HepG2 (cell line): Measurements from ENCODE around the gene CSNK1D. TPM values are rescaled to one million over a fixed set of nuclear protein-coding genes. Genes with fewer than 3 reads are reported as not detected.

Source experiments
- ASH2L ChIP-seq: fragments of 300-600, 200-600 bp; sonication (generic); IDR thresholded peaks from 2 replicates; pipeline ENCODE4 v1.7.0; 2017; ENCODE audit warnings: low read depth, mild to moderate bottlenecking, moderate library complexity, mixed read lengths, low read length; ENCODE audit not compliant: insufficient read length
- ATRX ChIP-seq: sonication (generic); formaldehyde crosslinking; IDR thresholded peaks from 2 replicates; pipeline ENCODE4 v1.4.0; 2020; ENCODE audit warnings: missing genetic modification reagents, borderline replicate concordance
- DBP ChIP-seq: sonication (generic); formaldehyde crosslinking; IDR thresholded peaks from 2 replicates; pipeline ENCODE4 v1.4.0; 2020; ENCODE audit warnings: missing genetic modification reagents; ENCODE audit errors: not compliant biosample characterization
- DDIT3 ChIP-seq: sonication (generic); formaldehyde crosslinking; IDR thresholded peaks from 2 replicates; pipeline ENCODE4 v1.4.0; 2020; ENCODE audit warnings: mild to moderate bottlenecking, missing genetic modification reagents
- FOXP4 ChIP-seq: sonication (generic); formaldehyde crosslinking; IDR thresholded peaks from 2 replicates; pipeline ENCODE4 v1.4.0; 2020; ENCODE audit warnings: missing genetic modification reagents
- HDAC6 ChIP-seq: fragments of 200-600 bp; sonication (generic); IDR thresholded peaks from 2 replicates; pipeline ENCODE4 v1.7.0; 2017; ENCODE audit warnings: mild to moderate bottlenecking, antibody characterized with exemption, low read length, low read depth
- HINFP ChIP-seq: sonication (generic); formaldehyde crosslinking; IDR thresholded peaks from 2 replicates; pipeline ENCODE4 v1.4.0; 2020; ENCODE audit warnings: low read depth, mild to moderate bottlenecking, missing genetic modification reagents
- KAT2B ChIP-seq: fragments of 150-350 bp; IDR thresholded peaks from 2 replicates; pipeline ENCODE4 v1.6.1; 2014; ENCODE audit warnings: low read depth, low read length, borderline replicate concordance
- KLF13 ChIP-seq: sonication (generic); formaldehyde crosslinking; IDR thresholded peaks from 2 replicates; pipeline ENCODE4 v1.4.0; 2020; ENCODE audit warnings: mild to moderate bottlenecking, missing genetic modification reagents
- NFKB2 ChIP-seq: sonication (generic); formaldehyde crosslinking; IDR thresholded peaks from 2 replicates; pipeline ENCODE4 v1.4.0; 2020; ENCODE audit warnings: missing genetic modification reagents, borderline replicate concordance
- PBX2 ChIP-seq: IDR thresholded peaks from 2 replicates; pipeline ENCODE4 v1.6.1; 2016; ENCODE audit warnings: control low read depth
- POLR2AphosphoS5 ChIP-seq: IDR thresholded peaks from 2 replicates; pipeline ENCODE4 v1.6.1; 2012; ENCODE audit warnings: low read depth, low read length
- SAP130 ChIP-seq: IDR thresholded peaks from 2 replicates; pipeline ENCODE4 v1.6.1; 2016; ENCODE audit warnings: low read depth
- SSRP1 ChIP-seq: IDR thresholded peaks from 2 replicates; pipeline ENCODE4 v1.6.1; 2016; ENCODE audit warnings: control low read depth
- ZBTB1 ChIP-seq: sonication (generic); formaldehyde crosslinking; IDR thresholded peaks from 2 replicates; pipeline ENCODE4 v1.4.0; 2020; ENCODE audit warnings: missing genetic modification reagents, borderline replicate concordance
- ZNF362 ChIP-seq: sonication (generic); formaldehyde crosslinking; IDR thresholded peaks from 2 replicates; pipeline ENCODE4 v1.4.0; 2020; ENCODE audit warnings: missing genetic modification reagents, mild to moderate bottlenecking, borderline replicate concordance
- ZNF546 ChIP-seq: sonication (generic); formaldehyde crosslinking; conservative IDR thresholded peaks from 2 replicates; pipeline ENCODE4 v1.8.1; 2023; ENCODE audit warnings: mild to moderate bottlenecking, missing genetic modification reagents
- ZSCAN31 ChIP-seq: sonication (generic); formaldehyde crosslinking; IDR thresholded peaks from 2 replicates; pipeline ENCODE4 v1.5.0; 2020; ENCODE audit warnings: low read depth, mild to moderate bottlenecking, missing genetic modification reagents
- ZUFSP ChIP-seq: sonication (generic); formaldehyde crosslinking; IDR thresholded peaks from 2 replicates; pipeline ENCODE4 v1.9.0; 2021; ENCODE audit warnings: missing genetic modification reagents, mild to moderate bottlenecking, borderline replicate concordance
- polyA plus RNA-seq, 8 experiments: library from polyadenylated mRNA; depleted of rRNA in 3 of 8; stranded (reverse) in 7 of 8; unstranded in 1 of 8; fragments of >200 nt; fragmentation: Illumina TruSeq in 4 of 8; extraction: Trizol in 4 of 8; gene quantifications; 2 replicates each; pipeline versions ENCODE4 v1.2.1 to v1.2.3, GENCODE V29; 2011 to 2016; ENCODE audit warnings: low read depth in 4 of 8, missing spikeins in 1 of 8, mixed read lengths in 1 of 8; ENCODE audit not compliant: insufficient read depth in 1 of 8
- total RNA-seq, 5 experiments: library from RNA; depleted of rRNA; stranded (reverse); fragments of >200 nt; fragmentation: Illumina TruSeq; extraction: Trizol; gene quantifications; 2 replicates each; pipeline ENCODE4 v1.2.3, GENCODE V29; 2016; ENCODE audit warnings: low read depth in 1 of 5

Gene CSNK1D
- total and polyA plus RNA-seq, 2 of the 13 experiments (the other 11 are each of a cell fraction or from before 2014, with no cell fraction given), result 31.5 to 128 TPM

- TF ChIP-seq ZSCAN31 (CRISPR knock-in tag) (peak; percentile 84), FOXP4 (no peak), POLR2AphosphoS5 (peak; percentile 34), SSRP1 (CRISPR knock-in tag) (no peak), ATRX (CRISPR knock-in tag) (no peak), DBP (no peak), HDAC6 (no peak), ZBTB1 (no peak), ZNF362 (CRISPR knock-in tag) (peak; percentile 90), ZUFSP (CRISPR knock-in tag) (no peak), PBX2 (CRISPR knock-in tag) (no peak), HINFP (CRISPR knock-in tag) (peak; percentile 85; the same call in 1 of the 2 replicates), KAT2B (no peak), KLF13 (CRISPR knock-in tag) (no peak; the same call in 1 of the 2 replicates), NFKB2 (CRISPR knock-in tag) (peak; percentile 18; the same call in 1 of the 2 replicates), ZNF546 (CRISPR knock-in tag) (peak; percentile 88), DDIT3 (no peak), ASH2L (peak; percentile 87), SAP130 (CRISPR knock-in tag) (peak; percentile 97)
Observed at GRCh38 chr17:82212331-82213250, 60.9 kb downstream of the CSNK1D start, which contains the start of gene CCDC57 (continued).
